Endodermal cell (in vitro differentiated cells): ENCODE measurements around the gene MAP7D3. TPM values are rescaled to one million over a fixed set of nuclear protein-coding genes. Genes with fewer than 3 reads are reported as not detected.

Experiments
- DNase-seq: peaks from one replicate; pipeline ENCODE4 v3.0.0-alpha.2; 2017
- H3K27ac ChIP-seq: 2 replicates; pipeline ENCODE4 v1.5.1; 2013; ENCODE audit warnings: mild to moderate bottlenecking, low read depth, low read length, moderate library complexity
- H3K27me3 ChIP-seq: 2 replicates; pipeline ENCODE4 v1.6.1; 2013; ENCODE audit warnings: mild to moderate bottlenecking, low read length, moderate library complexity; ENCODE audit not compliant: insufficient read depth, control insufficient read depth, poor library complexity, severe bottlenecking
- H3K36me3 ChIP-seq: 2 replicates; pipeline ENCODE4 v1.7.0; 2013; ENCODE audit warnings: mild to moderate bottlenecking, low read length, moderate library complexity; ENCODE audit not compliant: control insufficient read depth, insufficient read depth
- H3K4me1 ChIP-seq: one replicate; pipeline ENCODE4 v1.7.0; 2013; ENCODE audit warnings: low read length; ENCODE audit not compliant: control insufficient read depth, insufficient read depth
- H3K4me3 ChIP-seq: 2 replicates; pipeline ENCODE4 v1.5.1; 2013; ENCODE audit warnings: mild to moderate bottlenecking, low read length, moderate library complexity
- H3K9ac ChIP-seq: 2 replicates; pipeline ENCODE4 v1.6.1; 2013; ENCODE audit warnings: mild to moderate bottlenecking, low read length, moderate library complexity; ENCODE audit not compliant: poor library complexity, severe bottlenecking; ENCODE audit errors: extremely low read depth
- H3K9me3 ChIP-seq: 2 replicates; pipeline ENCODE4 v1.6.1; 2013; ENCODE audit warnings: mild to moderate bottlenecking, low read length, moderate library complexity; ENCODE audit not compliant: control insufficient read depth
- H3K27ac Mint-ChIP-seq: 2 replicates; pipeline ENCODE4 v1.8.0; 2020; ENCODE audit warnings: mixed read lengths
- H3K27me3 Mint-ChIP-seq: 2 replicates; pipeline ENCODE4 v1.8.0; 2021; ENCODE audit warnings: mild to moderate bottlenecking, mixed read lengths; ENCODE audit not compliant: insufficient read depth
- H3K36me3 Mint-ChIP-seq: 2 replicates; pipeline ENCODE4 v1.8.0; 2020; ENCODE audit warnings: low read depth, mixed read lengths
- H3K4me1 Mint-ChIP-seq: 2 replicates; pipeline ENCODE4 v1.8.0; 2020; ENCODE audit warnings: mixed read lengths
- H3K4me3 Mint-ChIP-seq: 2 replicates; pipeline ENCODE4 v1.8.0; 2020; ENCODE audit warnings: mild to moderate bottlenecking, moderate library complexity, mixed read lengths
- H3K9me3 Mint-ChIP-seq: 2 replicates; pipeline ENCODE4 v1.8.0; 2020; ENCODE audit warnings: mild to moderate bottlenecking, mixed read lengths
- WGBS, 2 experiments: methylation state at CpG; one replicate each; pipeline versions ENCODE4 v1.1.5 to v1.1.7; 2013; ENCODE audit warnings: missing lambda C conversion rate in 2 of 2, mixed read lengths in 1 of 2; ENCODE audit not compliant: insufficient coverage in 1 of 2, insufficient read length in 1 of 2; 5-methylcytosine and 5-hydroxymethylcytosine counted together
- total RNA-seq, 2 donors: library from RNA; stranded (reverse); fragmentation: NEBNext Ultra II Directional in 1 of 2; extraction: Animal tissue kit (Norgen Biotek cat#: 25700) in 1 of 2; gene quantifications; 2 replicates in 1 of 2; 3 replicates in 1 of 2; pipeline ENCODE4 v1.2.1, GENCODE V29; 2021
- TF ChIP-seq, protein P1 (sequence below): fragments of 200-600 bp; sonication (generic); conservative IDR thresholded peaks from 2 replicates; pipeline ENCODE4 v1.5.0; 2021; ENCODE audit warnings: antibody characterized with exemption, mild to moderate bottlenecking

MAP7D3 gene
- total RNA-seq, 2 donors from 2014 or later = 12.3 to 14.2 TPM

- TF ChIP-seq, protein P1, sequence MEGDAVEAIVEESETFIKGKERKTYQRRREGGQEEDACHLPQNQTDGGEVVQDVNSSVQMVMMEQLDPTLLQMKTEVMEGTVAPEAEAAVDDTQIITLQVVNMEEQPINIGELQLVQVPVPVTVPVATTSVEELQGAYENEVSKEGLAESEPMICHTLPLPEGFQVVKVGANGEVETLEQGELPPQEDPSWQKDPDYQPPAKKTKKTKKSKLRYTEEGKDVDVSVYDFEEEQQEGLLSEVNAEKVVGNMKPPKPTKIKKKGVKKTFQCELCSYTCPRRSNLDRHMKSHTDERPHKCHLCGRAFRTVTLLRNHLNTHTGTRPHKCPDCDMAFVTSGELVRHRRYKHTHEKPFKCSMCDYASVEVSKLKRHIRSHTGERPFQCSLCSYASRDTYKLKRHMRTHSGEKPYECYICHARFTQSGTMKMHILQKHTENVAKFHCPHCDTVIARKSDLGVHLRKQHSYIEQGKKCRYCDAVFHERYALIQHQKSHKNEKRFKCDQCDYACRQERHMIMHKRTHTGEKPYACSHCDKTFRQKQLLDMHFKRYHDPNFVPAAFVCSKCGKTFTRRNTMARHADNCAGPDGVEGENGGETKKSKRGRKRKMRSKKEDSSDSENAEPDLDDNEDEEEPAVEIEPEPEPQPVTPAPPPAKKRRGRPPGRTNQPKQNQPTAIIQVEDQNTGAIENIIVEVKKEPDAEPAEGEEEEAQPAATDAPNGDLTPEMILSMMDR = no peak
- Mint-ChIP-seq H3K4me1 (peaks cover 7% of the 10 kb centered on the region), H3K9me3 (peaks cover 59% of the 10 kb centered on the region), H3K36me3 (no peaks in the 10 kb centered on the region), H3K27me3 (peaks cover 3% of the 10 kb centered on the region), H3K27ac (no peak overlapping the region), H3K4me3 (no peak overlapping the region)
- DNase-seq = no peak
- Histone ChIP-seq H3K4me3 (no peak overlapping the region), H3K9me3 (no peaks in the 10 kb centered on the region), H3K4me1 (no peaks in the 10 kb centered on the region), H3K36me3 (no peaks in the 10 kb centered on the region), H3K27ac (no peak overlapping the region), H3K27me3 (no peaks in the 10 kb centered on the region), H3K9ac (no peak overlapping the region)
- 86 to 94% methylated on average over 3 to 7 of the region's 9 CpGs for WGBS, 2 experiments
Observed at GRCh38 chrX:136209751-136210150, 41.4 kb downstream of the MAP7D3 start.

DNA sequence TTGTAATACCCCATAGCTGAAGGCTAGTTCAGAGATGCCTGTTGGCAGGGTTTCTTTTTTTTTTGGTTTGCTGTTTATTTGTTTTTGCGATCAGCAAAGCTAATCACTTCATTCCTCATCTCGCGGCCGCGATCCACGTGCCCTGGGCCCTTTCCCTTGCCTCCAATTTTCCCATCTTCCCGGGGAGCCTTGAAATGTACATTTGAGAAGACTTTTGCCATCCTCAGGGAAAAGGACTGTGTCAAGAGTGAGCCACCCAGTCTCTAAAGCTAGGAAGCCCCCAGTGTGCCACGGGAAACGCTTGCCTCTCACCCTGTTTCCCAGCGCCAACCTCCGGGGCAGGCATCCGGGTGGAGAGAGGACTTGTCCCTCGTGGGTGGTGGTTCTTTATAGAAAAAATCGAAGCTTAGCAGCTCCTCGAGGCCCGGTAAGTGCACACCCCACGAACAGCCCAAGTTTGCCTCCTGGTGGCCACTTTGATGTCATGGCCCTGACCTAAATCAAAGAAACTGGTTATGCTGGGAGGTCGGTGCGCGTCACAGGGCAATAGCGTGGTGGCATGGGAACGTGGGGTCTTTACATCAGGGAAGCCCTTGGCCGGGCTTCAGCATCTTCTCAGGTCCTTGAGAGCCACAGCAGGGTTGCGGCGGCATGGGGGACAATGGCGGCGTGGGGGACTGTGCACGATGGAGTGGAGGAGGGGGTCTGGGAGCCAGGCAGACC is 42.0 kb downstream of the MAP7D3 start:
- Mint-ChIP-seq H3K4me1 (peaks cover 7% of the 10 kb centered on the region), H3K27ac (no peak overlapping the region), H3K9me3 (peaks cover 54% of the 10 kb centered on the region), H3K36me3 (no peaks in the 10 kb centered on the region), H3K27me3 (peaks cover 3% of the 10 kb centered on the region), H3K4me3 (no peak overlapping the region)
- TF ChIP-seq, protein P1 = peak; percentile 71
- no peak overlapping the region for H3K9ac ChIP-seq
- no peaks in the 10 kb centered on the region for H3K9me3 ChIP-seq
- no peak overlapping the region for H3K27ac ChIP-seq
- no peaks in the 10 kb centered on the region for H3K27me3 ChIP-seq
- H3K36me3 ChIP-seq = no peaks in the 10 kb centered on the region
- peak; percentile 76 for DNase-seq
- H3K4me1 ChIP-seq = no peaks in the 10 kb centered on the region
- no peak overlapping the region for H3K4me3 ChIP-seq
- 63 to 76% methylated on average over 2 to 27 of the region's 28 CpGs for WGBS, 2 experiments

GRCh38 chrX:136207546-136207945 is 43.7 kb downstream of the MAP7D3 start:
- WGBS, 2 experiments = 71 to 100% methylated on average over 2 to 4 of the region's 4 CpGs
- DNase-seq = no peak
- no peaks in the 10 kb centered on the region for H3K36me3 ChIP-seq
- H3K9me3 ChIP-seq = no peaks in the 10 kb centered on the region
- H3K27me3 ChIP-seq = no peaks in the 10 kb centered on the region
- Mint-ChIP-seq H3K4me1 (peaks cover 4% of the 10 kb centered on the region), H3K36me3 (no peaks in the 10 kb centered on the region), H3K27ac (no peak overlapping the region), H3K4me3 (no peak overlapping the region), H3K27me3 (peaks cover 3% of the 10 kb centered on the region), H3K9me3 (peaks cover 47% of the 10 kb centered on the region)
- no peak overlapping the region for H3K27ac ChIP-seq
- no peak overlapping the region for H3K4me3 ChIP-seq
- H3K4me1 ChIP-seq = no peaks in the 10 kb centered on the region
- TF ChIP-seq, protein P1 = no peak
- H3K9ac ChIP-seq = no peak overlapping the region
